Cardiac muscle cell (in vitro differentiated cells and primary cell): ENCODE measurements around the gene C17orf107. TPM values are rescaled to one million over a fixed set of nuclear protein-coding genes. Genes with fewer than 3 reads are reported as not detected.
"Not testable (repeated sequence)": the region's sequence is repeated elsewhere in the genome, so short reads cannot be mapped to it uniquely, and the experiment has no call there.

Experiments used
- DNase-seq, 2 donors: peaks; one replicate each; pipeline versions ENCODE4 v3.0.0 to v3.0.0-alpha.2; 2010 to 2017; ENCODE audit warnings: low read depth in 1 of 2, low spot score in 1 of 2
- H3K27ac ChIP-seq: fragments of 200-600 bp; sonication (generic); 2 replicates; pipeline ENCODE4 v1.5.1; 2016
- H3K27me3 ChIP-seq: fragments of 200-600 bp; sonication (generic); 2 replicates; pipeline ENCODE4 v1.6.0; 2016; ENCODE audit warnings: control low read depth
- H3K36me3 ChIP-seq: fragments of 200-600 bp; sonication (generic); 2 replicates; pipeline ENCODE4 v1.5.1; 2016; ENCODE audit warnings: control low read depth
- H3K4me1 ChIP-seq: fragments of 200-600 bp; sonication (generic); 2 replicates; pipeline ENCODE4 v1.8.1; 2017; ENCODE audit warnings: low read depth, mild to moderate bottlenecking, mixed run types
- H3K4me3 ChIP-seq: fragments of 200-600 bp; sonication (generic); 2 replicates; pipeline ENCODE4 v1.5.1; 2016; ENCODE audit warnings: mild to moderate bottlenecking
- H3K9me3 ChIP-seq: fragments of 200-600 bp; sonication (generic); 2 replicates; pipeline ENCODE4 v1.5.1; 2017; ENCODE audit warnings: low read depth, mild to moderate bottlenecking, control low read depth
- polyA plus RNA-seq: library from polyadenylated mRNA; unstranded; fragments of >200 nt; fragmentation: Nextera tagmentation; extraction: Ambion mirVana; gene quantifications from 2 replicates; pipeline ENCODE4 v1.2.1, GENCODE V29; 2016
- total RNA-seq: library from RNA; depleted of rRNA; stranded (reverse); fragments of >200 nt; gene quantifications from 2 replicates; pipeline ENCODE4 v1.2.3, GENCODE V29; 2016
- TF ChIP-seq, protein P1 (sequence below): IDR thresholded peaks from 2 replicates; pipeline ENCODE4 v1.5.1; 2012; ENCODE audit warnings: low read depth, mild to moderate bottlenecking, low read length

Gene C17orf107
- total and polyA plus RNA-seq, 2 experiments from 2014 or later: 1.3 to 7.4 TPM

DNA sequence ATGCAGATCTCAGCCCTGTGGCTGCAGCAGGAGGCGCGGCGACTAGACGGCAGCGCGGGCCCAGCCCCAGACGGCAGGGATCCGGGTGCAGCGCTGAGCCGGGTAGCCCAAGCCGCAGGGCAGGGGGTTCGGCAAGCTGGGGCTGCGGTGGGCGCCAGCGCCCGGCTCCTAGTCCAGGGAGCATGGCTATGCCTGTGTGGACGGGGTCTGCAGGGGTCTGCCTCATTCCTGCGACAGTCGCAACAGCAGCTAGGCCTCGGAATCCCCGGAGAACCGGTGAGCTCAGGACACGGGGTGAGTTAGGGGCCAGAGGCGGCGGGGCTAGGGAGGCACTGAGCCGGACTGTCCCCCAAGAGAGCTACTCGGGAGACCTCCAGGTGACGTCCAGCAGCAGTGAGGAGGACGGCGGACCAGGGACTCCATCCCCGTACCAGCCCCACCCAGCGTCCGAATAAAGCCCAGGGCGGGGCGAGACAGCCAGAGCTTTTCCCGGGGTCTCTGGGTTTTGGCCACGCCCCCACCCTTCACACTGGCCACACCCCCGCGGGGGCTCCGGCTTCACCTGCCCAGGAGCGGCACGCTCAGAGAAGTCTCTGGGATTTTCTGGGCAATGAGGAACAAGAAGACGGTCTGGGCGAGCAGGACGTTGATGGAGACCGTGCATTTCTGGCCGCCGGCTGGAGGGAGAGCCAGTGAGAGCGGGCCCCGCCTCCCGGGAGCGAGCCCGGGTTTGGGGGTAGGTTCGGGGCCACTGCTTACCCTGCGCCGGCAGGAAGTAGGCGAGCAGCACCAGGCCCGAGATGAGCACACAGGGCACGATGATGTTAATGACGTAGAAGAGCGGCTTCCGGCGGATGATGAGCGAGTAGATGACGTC, 1.1 kb downstream of the C17orf107 start:
- Histone ChIP-seq H3K4me1 (peaks cover 5% of the 10 kb centered on the region), H3K27ac (no peak overlapping the region)
- no peak for DNase-seq

DNA sequence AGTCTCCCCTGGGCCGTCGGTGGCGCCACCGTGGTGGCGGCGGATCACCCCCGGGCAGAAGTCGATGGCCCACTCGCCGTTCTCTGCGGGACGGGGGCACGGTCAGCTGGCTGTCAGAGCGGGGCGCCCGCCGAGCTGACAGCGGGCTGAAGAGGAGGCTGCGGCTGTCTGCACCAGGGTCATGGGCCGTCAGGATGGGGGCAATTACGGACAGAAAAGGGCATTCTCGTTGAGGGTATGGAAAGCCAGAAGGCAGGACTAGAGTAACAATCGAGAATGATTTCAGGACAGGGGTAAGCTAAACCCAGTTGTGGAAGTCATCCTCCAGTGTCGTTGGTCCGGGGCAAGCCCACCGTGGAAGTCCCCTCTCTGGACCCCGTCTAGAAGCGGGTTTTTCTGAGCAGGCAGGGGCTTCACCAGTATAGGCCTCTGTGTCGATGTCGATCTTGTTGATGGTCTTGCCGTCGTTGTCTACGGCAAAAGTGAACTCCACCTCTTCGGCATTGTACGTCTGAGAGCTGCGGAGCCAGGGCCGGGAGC, 1.8 kb downstream of the C17orf107 start:
- Histone ChIP-seq H3K4me1 (peaks cover 5% of the 10 kb centered on the region), H3K36me3 (no peaks in the 10 kb centered on the region), H3K27me3 (no peaks in the 10 kb centered on the region), H3K4me3 (no peak overlapping the region), H3K27ac (no peak overlapping the region), H3K9me3 (no peaks in the 10 kb centered on the region)
- TF ChIP-seq, protein P1, sequence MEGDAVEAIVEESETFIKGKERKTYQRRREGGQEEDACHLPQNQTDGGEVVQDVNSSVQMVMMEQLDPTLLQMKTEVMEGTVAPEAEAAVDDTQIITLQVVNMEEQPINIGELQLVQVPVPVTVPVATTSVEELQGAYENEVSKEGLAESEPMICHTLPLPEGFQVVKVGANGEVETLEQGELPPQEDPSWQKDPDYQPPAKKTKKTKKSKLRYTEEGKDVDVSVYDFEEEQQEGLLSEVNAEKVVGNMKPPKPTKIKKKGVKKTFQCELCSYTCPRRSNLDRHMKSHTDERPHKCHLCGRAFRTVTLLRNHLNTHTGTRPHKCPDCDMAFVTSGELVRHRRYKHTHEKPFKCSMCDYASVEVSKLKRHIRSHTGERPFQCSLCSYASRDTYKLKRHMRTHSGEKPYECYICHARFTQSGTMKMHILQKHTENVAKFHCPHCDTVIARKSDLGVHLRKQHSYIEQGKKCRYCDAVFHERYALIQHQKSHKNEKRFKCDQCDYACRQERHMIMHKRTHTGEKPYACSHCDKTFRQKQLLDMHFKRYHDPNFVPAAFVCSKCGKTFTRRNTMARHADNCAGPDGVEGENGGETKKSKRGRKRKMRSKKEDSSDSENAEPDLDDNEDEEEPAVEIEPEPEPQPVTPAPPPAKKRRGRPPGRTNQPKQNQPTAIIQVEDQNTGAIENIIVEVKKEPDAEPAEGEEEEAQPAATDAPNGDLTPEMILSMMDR: no peak
- no peak for DNase-seq

More for the DNA sequence above, 1.1 kb downstream of the C17orf107 start:
- TF ChIP-seq, protein P1: no peak
- no peaks in the 10 kb centered on the region for H3K27me3 ChIP-seq
- no peaks in the 10 kb centered on the region for H3K9me3 ChIP-seq
- H3K4me3 ChIP-seq: no peak overlapping the region
- no peaks in the 10 kb centered on the region for H3K36me3 ChIP-seq

DNA sequence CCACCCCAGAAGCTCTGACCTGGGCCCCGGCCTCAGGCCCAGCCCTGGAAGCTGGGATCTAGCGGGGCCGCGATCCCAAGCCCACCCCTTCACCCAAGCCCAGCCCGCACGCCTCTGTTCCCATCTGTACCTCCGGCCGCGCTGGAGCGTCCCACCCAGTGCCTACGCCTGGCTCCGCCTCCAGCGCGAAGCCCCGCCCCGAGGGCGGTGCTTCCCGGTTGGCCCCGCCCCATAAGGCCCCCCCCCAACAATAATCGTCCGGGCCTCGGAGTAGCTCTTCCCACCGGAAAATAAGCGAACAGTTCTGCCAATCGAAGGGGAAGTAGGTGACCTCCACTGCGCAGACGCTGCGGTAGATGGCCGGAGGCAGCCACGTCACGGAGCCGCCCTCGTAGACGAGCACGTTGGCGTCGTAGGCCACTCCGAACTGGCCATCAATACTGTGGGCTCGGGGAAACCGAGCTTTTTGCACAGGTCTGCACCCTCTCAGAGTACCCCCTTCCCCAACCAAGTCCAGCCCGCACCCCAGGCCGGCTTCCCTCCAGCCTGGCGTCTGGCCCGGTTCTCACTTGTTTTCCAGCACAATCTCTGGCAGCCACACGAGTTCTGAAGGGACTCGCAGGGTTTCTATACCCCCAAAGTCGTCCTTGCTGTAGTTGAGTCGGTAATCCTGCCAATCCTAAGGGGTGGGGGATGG, 2.5 kb downstream of the C17orf107 start:
- Histone ChIP-seq H3K27me3 (no peaks in the 10 kb centered on the region), H3K4me3 (no peak overlapping the region), H3K9me3 (no peaks in the 10 kb centered on the region), H3K27ac (no peak overlapping the region), H3K36me3 (no peaks in the 10 kb centered on the region), H3K4me1 (peaks cover 5% of the 10 kb centered on the region)
- TF ChIP-seq, protein P1: no peak
- no peak for DNase-seq

DNA sequence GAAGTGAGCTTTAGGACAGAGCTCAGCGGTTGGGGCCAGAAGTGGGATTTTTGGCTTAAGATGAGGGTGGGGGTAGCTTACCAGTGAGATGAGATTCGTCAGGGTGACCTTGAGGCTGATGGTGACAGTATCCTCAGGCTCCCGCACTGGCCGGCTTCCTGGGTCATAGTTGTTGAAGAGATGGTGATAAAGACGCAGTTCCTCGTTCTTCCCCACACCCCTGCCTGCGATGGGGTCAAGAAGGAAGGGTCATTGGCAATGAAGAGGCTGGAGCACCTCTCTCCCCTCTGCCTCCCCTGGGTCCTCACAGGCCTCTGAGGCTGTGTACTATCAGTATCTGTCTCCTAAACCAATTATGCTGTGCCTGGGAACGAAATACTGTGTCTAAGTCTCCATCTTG, 3.2 kb downstream of the C17orf107 start:
- H3K4me1 ChIP-seq: peaks cover 5% of the 10 kb centered on the region
- no peaks in the 10 kb centered on the region for H3K27me3 ChIP-seq
- no peaks in the 10 kb centered on the region for H3K36me3 ChIP-seq
- DNase-seq: no peak
- no peaks in the 10 kb centered on the region for H3K9me3 ChIP-seq
- H3K27ac ChIP-seq: no peak overlapping the region
- H3K4me3 ChIP-seq: no peak overlapping the region
- TF ChIP-seq, protein P1: no peak

DNA sequence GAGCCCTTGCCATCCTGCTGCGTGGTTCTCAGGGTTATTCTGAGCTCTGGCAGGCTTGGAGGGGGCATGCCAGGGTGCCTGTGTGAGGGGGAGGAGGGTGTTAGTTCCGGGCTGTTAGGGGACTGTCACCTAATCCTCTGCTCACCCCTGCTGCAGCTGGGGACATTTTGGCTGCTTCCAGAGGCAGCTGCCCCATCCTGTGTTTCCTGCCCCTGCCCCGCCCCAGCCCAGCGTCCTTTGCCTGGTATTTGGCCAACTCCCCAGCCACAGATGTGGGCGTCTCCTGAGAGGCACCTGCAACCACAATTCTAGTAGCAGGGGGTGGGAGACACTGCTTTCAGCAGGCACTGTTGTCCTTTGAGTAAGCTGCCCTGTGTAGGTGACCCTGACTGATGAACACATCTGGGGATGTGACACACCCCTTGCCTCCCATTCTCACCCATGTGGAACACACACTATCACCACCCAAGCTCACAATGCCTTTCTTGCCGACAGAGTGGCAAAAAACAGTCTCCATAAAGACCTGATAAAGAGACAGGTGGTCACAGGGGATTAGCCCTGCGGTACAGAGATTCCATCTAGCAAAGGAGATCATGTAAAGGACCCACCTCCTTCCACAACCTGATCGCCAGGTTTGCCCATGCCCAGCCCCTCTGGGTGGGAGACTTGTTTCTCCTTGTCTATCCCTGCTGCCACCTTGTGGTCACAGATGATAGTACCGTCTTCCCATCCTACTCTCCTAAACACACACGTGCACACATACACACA, 3.9 kb downstream of the C17orf107 start, which contains the start of gene CHRNE:
CHRNE (minus strand) TSS at position 48 of the 768 bp plus-strand sequence; CDS start at position 13, 35 bp downstream.
- Histone ChIP-seq H3K27me3 (no peaks in the 10 kb centered on the region), H3K4me3 (no peak within 1 kb of the TSS), H3K36me3 (no peaks in the 10 kb centered on the region), H3K4me1 (peaks cover 5% of the 10 kb centered on the region), H3K27ac (no peak within 1 kb of the TSS), H3K9me3 (no peaks in the 10 kb centered on the region)
- TF ChIP-seq, protein P1: peak; percentile 72
- DNase-seq: peak; percentile 81 to 84

DNA sequence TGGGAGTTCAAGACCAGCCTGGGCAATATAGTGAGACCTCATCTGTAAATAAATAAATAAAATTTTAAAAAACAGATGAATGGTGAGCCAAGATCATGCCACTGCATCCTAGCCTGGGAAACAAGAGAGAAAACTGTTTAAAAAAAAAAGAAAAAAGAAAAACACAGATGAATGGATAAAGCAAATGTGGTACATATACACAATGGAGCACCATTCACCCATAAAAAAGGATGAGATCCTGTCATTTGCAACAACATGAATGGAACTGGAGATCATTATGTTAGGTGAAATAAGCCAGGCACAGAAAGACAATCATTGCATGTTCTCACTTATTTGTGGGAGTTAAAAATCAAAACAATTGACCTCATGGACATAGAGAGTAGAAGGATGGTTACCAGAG, 7.3 kb downstream of the C17orf107 start:
- DNase-seq, H3K9me3 ChIP-seq, H3K4me1 ChIP-seq: not testable (repeated sequence)

More for the DNA sequence above, 7.3 kb downstream of the C17orf107 start:
- not testable (repeated sequence) for H3K27me3 ChIP-seq, H3K36me3 ChIP-seq, H3K27ac ChIP-seq, H3K4me3 ChIP-seq
